ENCODE data around the gene CANT1.

DNA sequence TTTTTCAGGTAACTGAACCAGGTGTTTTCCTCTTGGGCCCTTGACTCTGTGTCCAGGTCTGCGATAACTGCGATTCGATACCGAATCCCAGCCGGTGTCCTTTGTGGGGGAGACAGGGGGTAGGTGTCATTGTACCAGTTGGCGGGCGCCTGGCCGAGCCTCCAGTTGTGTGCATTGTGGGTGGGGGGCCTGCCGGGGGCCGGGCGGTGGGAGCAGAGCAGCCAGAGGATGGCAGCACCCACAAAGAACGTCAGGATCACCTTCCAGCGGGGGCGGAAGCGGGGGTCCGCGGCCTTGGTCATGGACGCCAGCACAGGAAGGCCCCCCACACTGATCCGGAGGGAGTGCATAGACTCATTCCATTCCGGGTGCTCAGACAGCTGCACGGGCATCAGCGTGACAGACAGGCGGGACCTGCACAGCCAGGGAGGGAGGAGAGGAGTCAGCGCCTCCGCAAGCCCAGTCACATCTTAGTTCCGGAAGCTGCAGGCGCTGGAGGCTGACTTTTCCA lies 12.3 kb downstream of the CANT1 start:
- TF ChIP-seq, protein P1, sequence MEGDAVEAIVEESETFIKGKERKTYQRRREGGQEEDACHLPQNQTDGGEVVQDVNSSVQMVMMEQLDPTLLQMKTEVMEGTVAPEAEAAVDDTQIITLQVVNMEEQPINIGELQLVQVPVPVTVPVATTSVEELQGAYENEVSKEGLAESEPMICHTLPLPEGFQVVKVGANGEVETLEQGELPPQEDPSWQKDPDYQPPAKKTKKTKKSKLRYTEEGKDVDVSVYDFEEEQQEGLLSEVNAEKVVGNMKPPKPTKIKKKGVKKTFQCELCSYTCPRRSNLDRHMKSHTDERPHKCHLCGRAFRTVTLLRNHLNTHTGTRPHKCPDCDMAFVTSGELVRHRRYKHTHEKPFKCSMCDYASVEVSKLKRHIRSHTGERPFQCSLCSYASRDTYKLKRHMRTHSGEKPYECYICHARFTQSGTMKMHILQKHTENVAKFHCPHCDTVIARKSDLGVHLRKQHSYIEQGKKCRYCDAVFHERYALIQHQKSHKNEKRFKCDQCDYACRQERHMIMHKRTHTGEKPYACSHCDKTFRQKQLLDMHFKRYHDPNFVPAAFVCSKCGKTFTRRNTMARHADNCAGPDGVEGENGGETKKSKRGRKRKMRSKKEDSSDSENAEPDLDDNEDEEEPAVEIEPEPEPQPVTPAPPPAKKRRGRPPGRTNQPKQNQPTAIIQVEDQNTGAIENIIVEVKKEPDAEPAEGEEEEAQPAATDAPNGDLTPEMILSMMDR (IDR thresholded peaks at IDR 0.05; ENCODE audit: low read depth, low read length): no peak
- TF ChIP-seq POLR2A (IDR thresholded peaks at IDR 0.05; ENCODE audit: extremely low read depth, insufficient read length) (no peak), MYC (IDR thresholded peaks at IDR 0.05; ENCODE audit: low read depth, low read length) (no peak)

Measured in NB4 (cell line).